Tibial nerve (tissue), 4 donors: ENCODE data around the gene OR5AR1.

ENCODE experiments used
- EP300 ChIP-seq, 2 donors: sonication (generic); formaldehyde crosslinking; IDR thresholded peaks; one replicate each; pipeline ENCODE4 v1.6.1; 2017; ENCODE audit warnings: antibody characterized with exemption in 2 of 2, mild to moderate bottlenecking in 1 of 2
- POLR2A ChIP-seq, 2 donors: fragments of 450-650 bp; IDR thresholded peaks; one replicate each; pipeline ENCODE4 v1.6.1; 2017; ENCODE audit warnings: antibody characterized with exemption in 2 of 2, mild to moderate bottlenecking in 2 of 2, moderate library complexity in 2 of 2
- TF ChIP-seq, protein P1 (sequence below), 5 experiments: fragments of 200-600 bp in 3 of 5; fragments of 450-650 bp in 2 of 5; sonication (generic) in 3 of 5; IDR thresholded peaks; one replicate each; pipeline ENCODE4 v1.5.1; 2016 to 2019; ENCODE audit warnings: antibody characterized with exemption in 5 of 5, mild to moderate bottlenecking in 3 of 5, moderate library complexity in 2 of 5

- TF ChIP-seq, protein P1, sequence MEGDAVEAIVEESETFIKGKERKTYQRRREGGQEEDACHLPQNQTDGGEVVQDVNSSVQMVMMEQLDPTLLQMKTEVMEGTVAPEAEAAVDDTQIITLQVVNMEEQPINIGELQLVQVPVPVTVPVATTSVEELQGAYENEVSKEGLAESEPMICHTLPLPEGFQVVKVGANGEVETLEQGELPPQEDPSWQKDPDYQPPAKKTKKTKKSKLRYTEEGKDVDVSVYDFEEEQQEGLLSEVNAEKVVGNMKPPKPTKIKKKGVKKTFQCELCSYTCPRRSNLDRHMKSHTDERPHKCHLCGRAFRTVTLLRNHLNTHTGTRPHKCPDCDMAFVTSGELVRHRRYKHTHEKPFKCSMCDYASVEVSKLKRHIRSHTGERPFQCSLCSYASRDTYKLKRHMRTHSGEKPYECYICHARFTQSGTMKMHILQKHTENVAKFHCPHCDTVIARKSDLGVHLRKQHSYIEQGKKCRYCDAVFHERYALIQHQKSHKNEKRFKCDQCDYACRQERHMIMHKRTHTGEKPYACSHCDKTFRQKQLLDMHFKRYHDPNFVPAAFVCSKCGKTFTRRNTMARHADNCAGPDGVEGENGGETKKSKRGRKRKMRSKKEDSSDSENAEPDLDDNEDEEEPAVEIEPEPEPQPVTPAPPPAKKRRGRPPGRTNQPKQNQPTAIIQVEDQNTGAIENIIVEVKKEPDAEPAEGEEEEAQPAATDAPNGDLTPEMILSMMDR (IDR thresholded peaks at IDR 0.05), result no peak
- no peak for TF ChIP-seq POLR2A (IDR thresholded peaks at IDR 0.05)
- TF ChIP-seq EP300 (IDR thresholded peaks at IDR 0.05), result no peak
Measured at GRCh38 chr11:56698795-56699194, 35.3 kb downstream of the OR5AR1 start, which contains the start of gene OR9G1.
